ENCODE measurements around the gene PCMTD2. TPM values are rescaled to one million over a fixed set of nuclear protein-coding genes. Genes with fewer than 3 reads are reported as not detected.
A peak's percentile ranks its signal among the peaks of the same experiment; 100 is the strongest.

PCMTD2 gene
- total RNA-seq (2021) = 50.9 to 61.1 TPM (median 57.7 TPM) in 3 replicates
- percentile 77 among the genes with signal in this experiment for Bru-seq, nascent RNA
- long read RNA-seq, experiment 1, transcript PCMTD2-204 (6 exons, 3,212 nt) = minor isoform, 17 of 355 reads
- long read RNA-seq, experiment 1, transcript PCMTD2-203 (6 exons, 3,843 nt) = major isoform, 222 of 355 reads
- long read RNA-seq, experiment 1, partial matches to known transcripts = 47 of 355 reads
- long read RNA-seq, experiment 1, other reads (novel, unspliced or antisense) = 69 of 355 reads
- long read RNA-seq, experiment 2, transcript PCMTD2-203 (6 exons, 3,843 nt) = major isoform, 11 of 45 reads
- long read RNA-seq, experiment 2, partial matches to known transcripts = 6 of 45 reads
- long read RNA-seq, experiment 2, other reads (novel, unspliced or antisense) = 25 of 45 reads
- long read RNA-seq, experiment 3, partial matches to known transcripts = 1 of 6 reads
- long read RNA-seq, experiment 3, other reads (novel, unspliced or antisense) = 2 of 6 reads

DNA sequence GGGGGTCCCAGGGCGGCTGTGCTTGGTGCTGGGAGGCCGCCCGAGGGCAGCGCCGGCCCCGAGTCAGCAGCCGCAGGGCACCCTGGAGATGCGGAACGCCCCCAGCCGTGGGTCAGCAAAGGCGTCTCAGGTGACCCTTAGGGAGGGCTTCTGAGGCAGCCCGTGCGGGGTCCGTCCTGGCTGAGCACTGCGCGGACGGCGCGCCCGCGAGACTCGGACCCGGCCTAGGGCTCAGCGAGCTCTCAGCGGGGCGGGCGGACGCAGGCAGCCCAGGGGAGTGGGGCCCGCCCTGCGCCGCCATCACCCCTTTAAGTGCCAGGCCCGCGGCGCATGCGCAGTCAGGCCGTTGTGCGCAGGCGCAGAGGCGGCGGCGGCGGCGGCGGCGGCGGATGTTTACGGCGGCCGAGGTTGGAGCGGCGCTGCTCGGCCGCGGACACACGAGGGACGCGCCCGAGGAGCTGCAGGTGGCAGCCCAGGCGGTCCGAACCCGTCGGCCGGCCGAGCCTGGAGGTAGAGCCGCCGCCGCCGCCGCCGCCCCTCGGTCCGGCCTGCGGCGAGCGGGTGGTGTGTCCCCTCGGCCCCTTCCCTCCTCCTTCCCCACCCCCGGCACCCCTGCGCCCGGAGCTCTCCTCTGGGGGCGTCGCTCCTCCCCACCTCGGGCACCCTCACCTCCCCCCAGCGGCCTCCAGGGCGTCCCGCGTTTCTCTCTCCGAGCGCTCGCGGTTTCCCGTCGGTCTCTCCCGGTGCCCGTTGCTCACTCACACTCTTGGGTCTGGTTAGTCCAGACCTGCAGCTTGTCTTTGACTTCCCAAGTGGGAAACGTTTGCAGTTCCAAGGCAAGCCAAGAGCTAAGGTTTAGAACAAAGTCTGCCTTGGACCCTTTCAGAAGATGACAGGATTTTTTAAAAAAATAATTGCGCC lies at the start of gene PCMTD2:
Gene PCMTD2 (plus strand): TSS at position 388 of the 921 bp plus-strand sequence. CDS start 4,218 bp downstream, outside the sequence.
- H3K27ac Mint-ChIP-seq = peak within 1 kb of the TSS; percentile 79
- H3K27me3 Mint-ChIP-seq (ENCODE audit: low read depth) = peaks cover 14% of the 10 kb centered on the region
- peaks cover 32% of the 10 kb centered on the region for H3K4me1 Mint-ChIP-seq
- CTCF ChIA-PET = interaction anchor here (0.5 to 2.5 kb wide), 12 partner anchors 8 to 298 kb away, joined by 3 to 11 read pairs (median 4); partner anchors contain the start of gene LKAAEAR1
- ATAC-seq = peak; percentile 94
- POLR2A ChIA-PET = interaction anchor here (0.7 to 1.2 kb wide), 3 partner anchors 20 to 135 kb away, joined by 3 to 6 read pairs (median 4); no protein-coding TSS in a partner anchor
- H3K9me3 Mint-ChIP-seq = no peaks in the 10 kb centered on the region
- H3K4me3 Mint-ChIP-seq = peak within 1 kb of the TSS; percentile 92
- peak; percentile 84 for DNase-seq (ENCODE audit: low spot score)
- no peaks in the 10 kb centered on the region; the same call in 1 of the 2 replicates for H3K36me3 Mint-ChIP-seq
- TF ChIP-seq KAT7 (CRISPR knock-in tag; IDR thresholded peaks at IDR 0.05; ENCODE audit: borderline replicate concordance) = no peak; the same call in 1 of the 2 replicates
- 0 out of 2 replicates have a peak, but pooled peaks have one; percentile 21 for TF ChIP-seq ZNF317 (CRISPR knock-in tag; IDR thresholded peaks at IDR 0.05; ENCODE audit: borderline replicate concordance, low read depth)
- peak; percentile 95 for TF ChIP-seq FOXP1 (CRISPR knock-in tag; IDR thresholded peaks at IDR 0.05; ENCODE audit: borderline replicate concordance)
- peak; percentile 57 for TF ChIP-seq TEAD1 (CRISPR knock-in tag; IDR thresholded peaks at IDR 0.05)
- peak; percentile 72 for TF ChIP-seq MAX (CRISPR knock-in tag; IDR thresholded peaks at IDR 0.05)
- 0 out of 2 replicates have a peak, but pooled peaks have one; percentile 11 for TF ChIP-seq E2F4 (CRISPR knock-in tag; IDR thresholded peaks at IDR 0.05; ENCODE audit: borderline replicate concordance, low read depth)
- TF ChIP-seq FOXK1 (CRISPR knock-in tag; IDR thresholded peaks at IDR 0.05) = peak; percentile 99
- 0 out of 2 replicates have a peak, but pooled peaks have one; percentile 12 for TF ChIP-seq MYBL2 (CRISPR knock-in tag; IDR thresholded peaks at IDR 0.05)
- no peak; the same call in 1 of the 2 replicates for TF ChIP-seq ATF1 (CRISPR knock-in tag; IDR thresholded peaks at IDR 0.05)
- no peak for TF ChIP-seq ZNF671 (CRISPR knock-in tag; IDR thresholded peaks at IDR 0.05)
- 0 out of 2 replicates have a peak, but pooled peaks have one; percentile 33 for TF ChIP-seq ZNF423 (CRISPR knock-in tag; IDR thresholded peaks at IDR 0.05)
- no peak for TF ChIP-seq MXD4 (CRISPR knock-in tag; IDR thresholded peaks at IDR 0.05; ENCODE audit: borderline replicate concordance)
- 0 out of 2 replicates have a peak, but pooled peaks have one; percentile 23 for TF ChIP-seq CREB1 (CRISPR knock-in tag; IDR thresholded peaks at IDR 0.05)
- TF ChIP-seq, protein P1, sequence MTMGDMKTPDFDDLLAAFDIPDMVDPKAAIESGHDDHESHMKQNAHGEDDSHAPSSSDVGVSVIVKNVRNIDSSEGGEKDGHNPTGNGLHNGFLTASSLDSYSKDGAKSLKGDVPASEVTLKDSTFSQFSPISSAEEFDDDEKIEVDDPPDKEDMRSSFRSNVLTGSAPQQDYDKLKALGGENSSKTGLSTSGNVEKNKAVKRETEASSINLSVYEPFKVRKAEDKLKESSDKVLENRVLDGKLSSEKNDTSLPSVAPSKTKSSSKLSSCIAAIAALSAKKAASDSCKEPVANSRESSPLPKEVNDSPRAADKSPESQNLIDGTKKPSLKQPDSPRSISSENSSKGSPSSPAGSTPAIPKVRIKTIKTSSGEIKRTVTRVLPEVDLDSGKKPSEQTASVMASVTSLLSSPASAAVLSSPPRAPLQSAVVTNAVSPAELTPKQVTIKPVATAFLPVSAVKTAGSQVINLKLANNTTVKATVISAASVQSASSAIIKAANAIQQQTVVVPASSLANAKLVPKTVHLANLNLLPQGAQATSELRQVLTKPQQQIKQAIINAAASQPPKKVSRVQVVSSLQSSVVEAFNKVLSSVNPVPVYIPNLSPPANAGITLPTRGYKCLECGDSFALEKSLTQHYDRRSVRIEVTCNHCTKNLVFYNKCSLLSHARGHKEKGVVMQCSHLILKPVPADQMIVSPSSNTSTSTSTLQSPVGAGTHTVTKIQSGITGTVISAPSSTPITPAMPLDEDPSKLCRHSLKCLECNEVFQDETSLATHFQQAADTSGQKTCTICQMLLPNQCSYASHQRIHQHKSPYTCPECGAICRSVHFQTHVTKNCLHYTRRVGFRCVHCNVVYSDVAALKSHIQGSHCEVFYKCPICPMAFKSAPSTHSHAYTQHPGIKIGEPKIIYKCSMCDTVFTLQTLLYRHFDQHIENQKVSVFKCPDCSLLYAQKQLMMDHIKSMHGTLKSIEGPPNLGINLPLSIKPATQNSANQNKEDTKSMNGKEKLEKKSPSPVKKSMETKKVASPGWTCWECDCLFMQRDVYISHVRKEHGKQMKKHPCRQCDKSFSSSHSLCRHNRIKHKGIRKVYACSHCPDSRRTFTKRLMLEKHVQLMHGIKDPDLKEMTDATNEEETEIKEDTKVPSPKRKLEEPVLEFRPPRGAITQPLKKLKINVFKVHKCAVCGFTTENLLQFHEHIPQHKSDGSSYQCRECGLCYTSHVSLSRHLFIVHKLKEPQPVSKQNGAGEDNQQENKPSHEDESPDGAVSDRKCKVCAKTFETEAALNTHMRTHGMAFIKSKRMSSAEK (CRISPR knock-in tag; IDR thresholded peaks at IDR 0.05; ENCODE audit: borderline replicate concordance) = no peak
- TF ChIP-seq JUN (CRISPR knock-in tag; IDR thresholded peaks at IDR 0.05) = no peak
- TF ChIP-seq, protein P2, sequence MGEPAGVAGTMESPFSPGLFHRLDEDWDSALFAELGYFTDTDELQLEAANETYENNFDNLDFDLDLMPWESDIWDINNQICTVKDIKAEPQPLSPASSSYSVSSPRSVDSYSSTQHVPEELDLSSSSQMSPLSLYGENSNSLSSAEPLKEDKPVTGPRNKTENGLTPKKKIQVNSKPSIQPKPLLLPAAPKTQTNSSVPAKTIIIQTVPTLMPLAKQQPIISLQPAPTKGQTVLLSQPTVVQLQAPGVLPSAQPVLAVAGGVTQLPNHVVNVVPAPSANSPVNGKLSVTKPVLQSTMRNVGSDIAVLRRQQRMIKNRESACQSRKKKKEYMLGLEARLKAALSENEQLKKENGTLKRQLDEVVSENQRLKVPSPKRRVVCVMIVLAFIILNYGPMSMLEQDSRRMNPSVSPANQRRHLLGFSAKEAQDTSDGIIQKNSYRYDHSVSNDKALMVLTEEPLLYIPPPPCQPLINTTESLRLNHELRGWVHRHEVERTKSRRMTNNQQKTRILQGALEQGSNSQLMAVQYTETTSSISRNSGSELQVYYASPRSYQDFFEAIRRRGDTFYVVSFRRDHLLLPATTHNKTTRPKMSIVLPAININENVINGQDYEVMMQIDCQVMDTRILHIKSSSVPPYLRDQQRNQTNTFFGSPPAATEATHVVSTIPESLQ (CRISPR knock-in tag; IDR thresholded peaks at IDR 0.05) = no peak
- TF ChIP-seq, protein P3, sequence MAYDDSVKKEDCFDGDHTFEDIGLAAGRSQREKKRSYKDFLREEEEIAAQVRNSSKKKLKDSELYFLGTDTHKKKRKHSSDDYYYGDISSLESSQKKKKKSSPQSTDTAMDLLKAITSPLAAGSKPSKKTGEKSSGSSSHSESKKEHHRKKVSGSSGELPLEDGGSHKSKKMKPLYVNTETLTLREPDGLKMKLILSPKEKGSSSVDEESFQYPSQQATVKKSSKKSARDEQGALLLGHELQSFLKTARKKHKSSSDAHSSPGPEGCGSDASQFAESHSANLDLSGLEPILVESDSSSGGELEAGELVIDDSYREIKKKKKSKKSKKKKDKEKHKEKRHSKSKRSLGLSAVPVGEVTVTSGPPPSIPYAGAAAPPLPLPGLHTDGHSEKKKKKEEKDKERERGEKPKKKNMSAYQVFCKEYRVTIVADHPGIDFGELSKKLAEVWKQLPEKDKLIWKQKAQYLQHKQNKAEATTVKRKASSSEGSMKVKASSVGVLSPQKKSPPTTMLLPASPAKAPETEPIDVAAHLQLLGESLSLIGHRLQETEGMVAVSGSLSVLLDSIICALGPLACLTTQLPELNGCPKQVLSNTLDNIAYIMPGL (CRISPR knock-in tag; IDR thresholded peaks at IDR 0.05) = peak; percentile 81
- TF ChIP-seq, protein P4, sequence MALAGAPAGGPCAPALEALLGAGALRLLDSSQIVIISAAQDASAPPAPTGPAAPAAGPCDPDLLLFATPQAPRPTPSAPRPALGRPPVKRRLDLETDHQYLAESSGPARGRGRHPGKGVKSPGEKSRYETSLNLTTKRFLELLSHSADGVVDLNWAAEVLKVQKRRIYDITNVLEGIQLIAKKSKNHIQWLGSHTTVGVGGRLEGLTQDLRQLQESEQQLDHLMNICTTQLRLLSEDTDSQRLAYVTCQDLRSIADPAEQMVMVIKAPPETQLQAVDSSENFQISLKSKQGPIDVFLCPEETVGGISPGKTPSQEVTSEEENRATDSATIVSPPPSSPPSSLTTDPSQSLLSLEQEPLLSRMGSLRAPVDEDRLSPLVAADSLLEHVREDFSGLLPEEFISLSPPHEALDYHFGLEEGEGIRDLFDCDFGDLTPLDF (CRISPR knock-in tag; IDR thresholded peaks at IDR 0.05) = peak; percentile 54; the same call in 1 of the 2 replicates
- TF ChIP-seq, protein P5, sequence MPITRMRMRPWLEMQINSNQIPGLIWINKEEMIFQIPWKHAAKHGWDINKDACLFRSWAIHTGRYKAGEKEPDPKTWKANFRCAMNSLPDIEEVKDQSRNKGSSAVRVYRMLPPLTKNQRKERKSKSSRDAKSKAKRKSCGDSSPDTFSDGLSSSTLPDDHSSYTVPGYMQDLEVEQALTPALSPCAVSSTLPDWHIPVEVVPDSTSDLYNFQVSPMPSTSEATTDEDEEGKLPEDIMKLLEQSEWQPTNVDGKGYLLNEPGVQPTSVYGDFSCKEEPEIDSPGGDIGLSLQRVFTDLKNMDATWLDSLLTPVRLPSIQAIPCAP (CRISPR knock-in tag; IDR thresholded peaks at IDR 0.05) = peak; percentile 67; the same call in 1 of the 2 replicates
- no peak for TF ChIP-seq ZNF138 (CRISPR knock-in tag; conservative IDR thresholded peaks at IDR 0.05)

Measured in WTC11 (cell line).